HG02763 (cell line): ENCODE data around the gene DDX27.

ENCODE experiments used
- ATAC-seq: cut with Tn5 transposase; IDR thresholded peaks from one replicate; pipeline ENCODE4 v1.9.1; 2021; ENCODE audit warnings: mild to moderate bottlenecking, moderate library complexity; ENCODE audit not compliant: unreplicated experiment

The DDX27 gene

GRCh38 chr20:49276961-49277785 lies 58.0 kb downstream of the DDX27 start:
- ATAC-seq = no peak

- no peak for ATAC-seq
These were observed 58.5 kb downstream of the DDX27 start for GRCh38 chr20:49277786-49278035.

DNA sequence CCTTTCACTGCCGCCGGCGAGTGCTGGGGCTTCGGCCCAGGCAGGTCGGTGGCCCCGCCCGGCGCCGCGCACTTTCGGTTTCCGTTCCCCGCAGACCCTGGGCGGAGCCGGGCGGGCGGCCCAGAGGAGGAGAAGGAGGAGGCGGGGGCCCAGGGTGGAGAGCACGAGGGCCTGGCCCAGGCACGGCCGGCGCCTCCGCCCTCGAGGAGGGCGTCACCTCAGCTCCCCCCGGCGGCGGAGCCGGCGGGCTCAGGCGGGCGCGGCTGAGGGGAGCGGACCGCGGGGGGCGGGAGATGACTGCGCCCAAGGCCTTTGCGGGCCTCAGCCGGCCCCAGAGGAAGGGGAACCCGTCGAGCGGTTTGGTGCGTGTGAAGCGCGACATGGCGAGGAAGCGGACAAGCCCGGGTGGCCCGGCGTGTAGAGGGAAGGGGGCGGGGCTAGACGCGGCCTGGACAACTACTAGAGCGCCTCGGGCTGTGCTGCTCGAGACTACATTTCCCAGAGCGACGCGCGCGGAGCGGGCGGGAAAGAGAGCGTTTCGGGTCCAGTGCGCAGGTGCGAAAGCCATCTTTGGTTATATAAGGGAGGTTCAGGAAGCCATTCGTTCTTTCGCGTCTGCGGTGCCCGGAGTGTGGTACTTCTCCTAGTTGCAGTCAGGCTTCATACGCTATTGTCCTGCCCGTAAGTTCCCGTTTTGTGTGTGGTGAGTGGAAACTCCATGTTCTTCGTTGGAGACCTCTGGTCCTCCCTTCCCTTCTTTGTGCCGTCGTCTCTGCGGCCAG lies 59.0 kb downstream of the DDX27 start, which contains the start of gene ZNFX1:
ZNFX1 (minus strand) TSS at position 22 of the 782 bp plus-strand sequence. CDS start 2,218 bp downstream, outside the sequence.
- ATAC-seq = peak; percentile 83

DNA sequence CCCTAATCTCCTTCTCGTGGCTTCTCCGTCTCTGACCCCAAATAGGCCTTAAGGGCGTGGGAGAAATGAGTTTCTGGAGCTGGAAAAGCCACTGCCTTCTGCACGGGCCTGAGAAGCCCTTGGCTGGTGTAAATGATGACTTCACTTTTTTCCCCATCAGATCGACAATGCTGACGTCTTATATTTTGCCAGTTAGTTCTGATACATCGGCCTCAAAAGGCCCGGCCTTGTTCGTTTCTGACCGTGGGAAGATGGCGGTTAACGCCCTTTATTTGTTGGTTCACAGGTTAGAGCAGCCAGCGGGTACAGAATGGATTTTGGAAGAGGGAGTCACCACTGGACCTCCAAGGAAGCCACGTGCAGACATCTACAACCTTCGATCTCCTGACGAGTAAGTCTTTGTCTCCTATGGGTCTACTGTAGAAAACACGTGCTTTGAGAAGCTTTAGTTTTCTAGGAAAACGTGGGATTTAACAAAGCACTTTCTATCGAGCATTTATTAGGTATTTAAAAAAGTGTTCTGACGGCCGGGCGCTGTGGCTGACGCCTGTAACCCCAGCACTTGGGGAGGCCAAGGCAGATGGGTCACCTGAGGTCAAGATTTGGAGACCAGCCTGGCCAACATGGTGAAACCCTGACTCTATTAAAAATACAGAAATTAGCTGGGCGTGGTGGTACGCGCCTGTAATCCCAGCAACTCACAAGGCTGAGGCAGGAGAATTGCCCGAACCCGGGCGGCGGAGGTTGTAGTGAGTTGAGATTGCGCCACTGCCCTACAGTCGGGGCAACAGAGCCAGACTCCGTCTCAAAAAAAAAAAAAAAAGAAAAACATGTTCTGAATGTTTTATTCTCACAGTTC lies 59.8 kb downstream of the DDX27 start:
- no peak for ATAC-seq

DNA sequence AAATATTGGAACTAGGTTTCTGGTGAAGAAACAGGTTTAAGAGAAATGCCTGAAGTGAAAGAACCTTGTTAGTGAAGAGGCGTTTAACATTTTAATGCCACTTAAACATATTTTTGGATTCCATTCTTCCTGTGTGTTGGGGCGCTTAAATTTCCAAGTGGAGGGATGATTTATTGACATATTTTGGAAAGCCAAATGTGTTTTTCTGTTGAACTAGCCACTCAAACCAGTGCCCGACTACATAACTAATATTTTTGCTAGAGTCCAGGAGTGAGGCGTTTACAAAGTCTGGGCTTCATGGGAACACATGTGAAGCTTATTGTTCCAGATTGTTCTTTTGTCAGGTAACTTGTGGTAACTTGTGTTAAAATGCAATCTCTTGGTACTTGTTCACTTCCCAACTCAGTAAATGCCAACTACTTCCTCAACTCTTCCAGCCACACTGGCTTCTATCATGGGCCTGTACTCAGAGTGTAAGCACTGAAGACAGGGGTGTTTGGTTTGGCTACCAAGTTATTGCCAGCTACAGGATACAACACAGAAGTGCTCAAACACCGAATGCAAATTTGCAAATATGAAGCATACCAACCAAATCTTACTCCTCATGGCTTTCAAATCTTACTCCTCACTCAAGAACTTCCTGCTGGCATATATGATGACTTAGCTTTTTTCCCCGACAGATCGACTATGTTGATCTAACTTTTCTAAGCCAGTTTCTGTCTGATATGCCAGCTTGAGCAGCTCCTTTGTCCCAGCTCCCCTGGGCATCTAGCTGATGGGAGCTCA lies 60.7 kb downstream of the DDX27 start:
- no peak for ATAC-seq

DNA sequence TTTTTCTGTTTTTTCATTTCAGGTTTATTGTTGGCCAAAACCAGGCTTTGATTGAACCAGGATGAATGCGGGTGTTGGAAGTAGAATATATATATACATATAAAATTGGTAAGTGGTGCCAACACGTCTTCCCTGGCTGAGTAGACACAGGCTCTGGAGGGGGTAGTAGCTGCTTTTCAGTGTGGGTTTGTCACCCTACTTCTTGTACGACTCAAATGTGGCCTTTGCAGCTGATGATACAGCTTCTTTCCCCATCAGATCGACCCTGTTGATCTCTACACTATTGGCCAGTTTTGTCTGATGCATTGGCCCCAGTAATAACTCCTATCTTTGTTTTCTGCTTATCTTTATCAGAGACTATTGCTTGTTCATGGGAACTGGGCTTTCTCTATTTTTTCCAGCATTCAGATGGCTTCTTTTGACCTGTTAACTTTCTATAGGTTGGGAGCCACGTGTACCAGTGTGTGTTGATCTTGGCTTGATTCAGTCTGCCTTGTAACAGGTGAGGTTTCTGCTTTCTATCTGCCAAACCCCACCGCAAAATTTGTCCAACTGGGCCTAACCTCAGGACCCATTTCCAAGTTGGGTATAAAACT lies 61.3 kb downstream of the DDX27 start:
- no peak for ATAC-seq

DNA sequence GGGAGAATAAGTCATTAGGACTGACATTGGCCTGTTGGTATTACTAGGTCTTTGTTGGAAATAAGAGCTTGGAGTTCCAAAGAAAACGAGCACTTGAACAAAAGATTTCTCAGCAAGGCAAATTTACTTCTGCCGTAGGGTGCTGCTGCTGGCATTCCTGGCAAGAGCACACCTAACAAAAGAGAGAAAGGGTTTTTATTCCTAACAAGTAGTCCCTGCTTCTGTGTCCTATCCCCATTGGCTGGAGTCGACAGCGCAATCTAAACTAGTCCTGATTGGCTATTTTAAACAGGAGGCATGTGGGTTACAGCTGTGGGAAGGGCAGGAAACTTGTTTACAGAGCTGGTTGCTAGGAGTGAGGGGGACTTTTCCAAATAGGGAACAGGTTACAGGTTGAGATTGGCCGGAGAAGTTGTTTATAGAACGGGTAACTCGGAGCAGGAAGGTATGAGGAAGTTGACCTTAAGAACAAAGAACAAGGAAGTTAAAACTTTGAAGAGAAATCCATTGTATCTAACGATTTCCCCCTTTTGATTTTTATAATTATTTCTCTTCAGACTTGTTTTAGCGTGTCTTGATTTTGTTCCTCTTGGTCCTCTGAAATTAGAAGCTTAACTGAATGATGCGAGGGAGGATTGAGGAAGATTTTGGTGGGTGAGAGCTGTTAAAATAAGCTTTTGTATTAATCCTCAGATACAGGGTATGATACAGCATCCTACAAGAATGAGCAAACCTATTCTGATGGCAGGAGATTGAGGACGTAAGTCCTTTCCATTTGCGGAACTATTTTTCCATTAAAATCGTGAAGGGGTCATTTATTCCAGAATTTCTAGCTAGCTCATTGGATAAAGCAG lies 62.1 kb downstream of the DDX27 start:
- ATAC-seq = no peak

GRCh38 chr20:49281913-49282467 lies 62.8 kb downstream of the DDX27 start:
- no peak for ATAC-seq

DNA sequence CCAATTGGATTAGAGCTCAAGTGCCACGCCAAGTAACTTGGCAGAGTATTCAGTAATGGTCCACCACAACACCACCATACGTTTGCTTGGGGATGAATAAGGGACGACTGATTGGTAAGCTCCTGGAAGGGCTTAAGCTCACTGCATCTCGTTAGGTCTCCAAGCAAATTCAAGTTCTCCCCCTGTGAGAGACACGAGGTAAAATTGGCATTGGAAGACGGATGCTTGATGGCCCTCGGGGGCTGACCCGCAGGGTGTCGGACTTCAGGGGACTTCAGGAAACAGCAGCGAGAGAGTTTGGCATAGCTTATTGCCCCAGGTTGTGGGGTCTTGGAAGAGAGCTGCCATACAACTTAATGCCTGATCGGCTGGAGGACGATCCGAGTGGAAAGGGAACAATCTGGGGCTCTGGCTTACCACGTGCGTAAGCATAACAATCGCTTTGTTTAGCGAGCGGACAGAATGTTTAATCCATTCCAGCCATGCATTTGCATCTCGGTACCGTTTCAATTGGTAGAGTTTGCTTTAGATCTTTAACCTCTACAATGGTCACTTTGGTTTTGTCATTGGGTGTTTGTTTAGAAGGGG lies 63.5 kb downstream of the DDX27 start:
- no peak for ATAC-seq

GRCh38 chr20:49283176-49283702 lies 64.0 kb downstream of the DDX27 start:
- ATAC-seq = no peak

DNA sequence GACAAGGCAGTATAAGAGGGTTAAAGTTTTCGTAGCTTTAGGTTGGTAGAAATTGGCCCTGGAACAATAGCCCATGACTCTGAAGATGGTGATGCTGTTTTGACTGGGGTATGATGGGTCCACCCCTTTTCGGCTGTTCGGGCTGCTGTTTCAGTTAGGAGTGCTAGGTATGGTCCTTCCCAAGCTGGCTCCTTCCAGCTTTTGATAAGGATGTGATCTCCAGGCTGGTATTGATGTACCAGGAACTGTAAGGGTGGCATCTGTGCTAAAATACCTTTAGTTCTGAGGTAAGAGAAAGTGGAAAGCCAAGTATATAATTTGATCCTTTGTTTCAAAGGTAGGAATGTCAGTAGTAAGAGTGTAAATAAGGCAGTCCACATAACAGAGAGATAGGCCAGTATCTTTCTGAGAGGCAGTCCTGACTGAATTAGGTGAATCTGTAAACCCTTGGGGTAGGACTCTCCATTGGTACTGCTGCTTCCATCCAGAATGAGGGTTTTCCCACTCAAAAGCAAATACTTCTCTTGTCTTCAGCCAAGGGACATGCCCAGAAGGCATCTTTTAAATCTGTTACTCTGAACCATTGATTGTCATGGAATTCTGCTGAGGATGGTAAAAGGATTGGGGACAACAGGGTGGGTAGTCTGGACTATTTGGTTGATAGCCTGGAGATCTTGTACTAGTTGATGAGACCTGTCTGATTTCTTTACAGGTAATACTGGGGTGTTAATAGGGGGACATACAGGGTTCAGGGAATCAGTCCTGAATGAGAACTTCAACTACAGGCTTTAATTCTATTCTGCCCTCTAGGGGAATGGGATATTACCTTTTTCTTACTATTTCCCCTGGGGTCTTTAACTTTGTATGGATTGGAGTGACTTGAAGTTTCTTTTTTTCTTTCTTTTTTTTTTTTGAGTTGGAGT lies 64.7 kb downstream of the DDX27 start:
- ATAC-seq = no peak

- no peak for ATAC-seq
These were observed 65.6 kb downstream of the DDX27 start for GRCh38 chr20:49284818-49285217.

DNA sequence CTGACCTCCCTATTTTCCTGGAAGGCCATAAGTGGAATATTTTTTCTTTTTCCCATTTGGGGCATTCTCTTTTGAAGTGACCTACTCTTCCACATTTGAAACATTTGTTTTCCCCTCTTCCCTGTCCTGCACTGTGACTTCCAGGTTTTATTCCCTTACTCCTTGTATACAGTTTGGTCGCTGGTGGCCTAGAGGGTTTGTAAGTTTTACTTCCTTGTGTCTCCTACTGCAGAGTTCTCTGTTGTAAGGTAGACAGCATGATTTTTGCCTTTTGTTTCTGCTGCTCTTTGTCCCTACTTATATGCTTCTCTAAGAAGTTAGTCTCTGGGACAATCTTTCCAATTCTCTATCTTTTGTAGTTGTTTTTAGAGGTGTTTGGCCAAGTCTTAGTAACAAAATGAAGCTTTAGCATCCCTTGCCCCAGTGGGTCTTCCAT lies 66.0 kb downstream of the DDX27 start:
- ATAC-seq = no peak

DNA sequence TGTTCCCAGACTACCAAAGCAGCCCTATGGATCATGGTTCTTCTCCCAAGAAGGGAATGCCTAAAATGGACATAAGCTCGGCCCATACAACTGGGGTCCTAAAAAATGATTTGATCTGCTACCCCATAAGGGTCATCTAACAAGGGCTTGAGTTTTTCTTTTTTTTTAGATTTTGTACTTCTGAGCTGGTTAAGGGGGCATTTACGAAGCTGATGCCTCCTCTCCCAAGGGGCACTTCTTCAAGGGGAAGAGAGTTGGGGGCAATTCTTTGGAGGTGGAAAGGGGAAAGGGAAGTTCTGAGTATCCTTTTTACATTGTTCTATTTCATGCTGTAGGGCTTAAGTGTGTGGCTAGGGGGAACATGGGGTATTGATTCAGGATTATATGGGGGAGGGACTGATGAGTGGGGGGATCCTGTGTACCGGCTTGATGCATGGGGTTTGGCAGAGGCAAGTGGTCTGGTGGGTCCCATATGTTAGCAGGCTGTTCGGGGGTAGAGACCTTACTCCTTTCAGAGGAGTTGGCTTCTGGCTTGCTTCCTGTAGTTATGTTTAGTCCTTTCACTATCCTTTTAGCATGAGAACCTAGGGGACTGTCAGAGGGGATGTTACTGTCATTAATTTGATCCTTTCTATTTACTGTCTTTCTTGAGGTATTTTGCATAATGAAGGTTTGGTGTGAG lies 66.7 kb downstream of the DDX27 start:
- ATAC-seq = no peak

- ATAC-seq = no peak
These were observed 67.7 kb downstream of the DDX27 start for GRCh38 chr20:49286689-49287551.
